ENCODE results near the gene OR6C65.
"Not testable (repeated sequence)": the region's sequence is repeated elsewhere in the genome, so short reads cannot be mapped to it uniquely, and the experiment has no call there.

OR6C65 gene

DNA sequence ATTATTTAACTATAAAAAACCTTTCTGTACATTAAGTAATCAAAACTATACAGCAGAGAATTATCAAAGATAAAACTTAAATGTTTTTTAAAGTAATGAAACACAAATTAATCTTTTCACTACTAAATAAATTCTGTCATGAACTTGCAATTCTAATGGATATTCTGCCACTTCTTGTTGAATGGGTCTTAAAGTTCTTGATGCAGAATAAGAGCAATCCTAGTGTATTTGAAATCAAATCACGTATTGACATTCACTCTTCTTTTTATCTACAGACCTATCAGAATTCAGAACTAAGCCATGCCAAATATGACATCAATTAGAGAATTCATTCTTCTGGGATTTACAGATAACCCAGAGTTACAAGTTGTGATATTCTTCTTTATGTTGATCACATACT is at the start of gene OR6C65:
OR6C65 (plus strand) TSS at position 301 of the 400 bp plus-strand sequence; CDS start at position 301, 0 bp downstream.
- CTCF ChIA-PET, result no interaction called here
- Mint-ChIP-seq H3K9me3 (no peaks in the 10 kb centered on the region), H3K4me3 (no peak within 1 kb of the TSS), H3K27ac (no peak within 1 kb of the TSS), H3K4me1 (no peaks in the 10 kb centered on the region), H3K36me3 (no peaks in the 10 kb centered on the region), H3K27me3 (no peaks in the 10 kb centered on the region)
- no peak for DNase-seq

DNA sequence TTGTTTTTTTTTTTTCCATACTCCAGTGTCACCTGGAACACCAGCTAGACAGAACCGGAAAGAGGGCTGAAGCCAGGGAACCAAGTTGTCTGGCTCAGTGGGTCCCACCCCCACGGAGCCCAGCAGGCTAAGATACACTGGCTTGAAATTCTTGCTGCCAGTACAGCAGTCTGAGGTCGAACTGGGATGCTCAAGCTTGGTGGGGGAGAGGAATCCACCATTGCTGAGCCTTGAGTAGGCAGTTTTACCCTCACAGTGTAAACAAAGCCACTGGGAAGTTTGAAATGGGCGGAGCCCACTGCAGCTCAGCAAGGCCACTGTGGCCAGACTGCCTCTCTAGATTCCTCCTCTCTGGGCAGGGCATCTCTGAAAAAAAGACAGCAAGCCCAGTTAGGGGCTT is 45.0 kb upstream of the OR6C65 start:
- H3K9me3 Mint-ChIP-seq, CTCF ChIA-PET, DNase-seq, H3K36me3 Mint-ChIP-seq, H3K27me3 Mint-ChIP-seq, H3K27ac Mint-ChIP-seq, H3K4me1 Mint-ChIP-seq, H3K4me3 Mint-ChIP-seq: not testable (repeated sequence)

- Mint-ChIP-seq H3K9me3 (no peaks in the 10 kb centered on the region), H3K27ac (no peak within 1 kb of the TSS), H3K4me1 (no peaks in the 10 kb centered on the region), H3K27me3 (no peaks in the 10 kb centered on the region), H3K4me3 (no peak within 1 kb of the TSS), H3K36me3 (no peaks in the 10 kb centered on the region)
- CTCF ChIA-PET, result no interaction called here
- no peak for DNase-seq
Measured at GRCh38 chr12:55362675-55363074, 37.7 kb upstream of the OR6C65 start, which contains the start of gene OR6C75. TSS of gene OR6C75 (plus strand) at chr12:55362975. CDS start at chr12:55365111, 2,136 bp downstream.

GRCh38 chr12:55365086-55365485 is 35.2 kb upstream of the OR6C65 start:
- CTCF ChIA-PET, result no interaction called here
- H3K36me3 Mint-ChIP-seq, result no peaks in the 10 kb centered on the region
- H3K27ac Mint-ChIP-seq, result no peak overlapping the region
- H3K27me3 Mint-ChIP-seq, result no peaks in the 10 kb centered on the region
- H3K4me1 Mint-ChIP-seq, result no peaks in the 10 kb centered on the region
- no peaks in the 10 kb centered on the region for H3K9me3 Mint-ChIP-seq
- no peak for DNase-seq
- no peak overlapping the region for H3K4me3 Mint-ChIP-seq

- peaks cover 4% of the 10 kb centered on the region for H3K27me3 Mint-ChIP-seq
- no peak for DNase-seq
- no peaks in the 10 kb centered on the region for H3K36me3 Mint-ChIP-seq
- H3K4me1 Mint-ChIP-seq, result no peaks in the 10 kb centered on the region
- H3K4me3 Mint-ChIP-seq, result no peak overlapping the region
- no peak overlapping the region for H3K27ac Mint-ChIP-seq
- CTCF ChIA-PET, result no interaction called here
- no peaks in the 10 kb centered on the region for H3K9me3 Mint-ChIP-seq
Measured at GRCh38 chr12:55372521-55372920, 27.8 kb upstream of the OR6C65 start.

DNA sequence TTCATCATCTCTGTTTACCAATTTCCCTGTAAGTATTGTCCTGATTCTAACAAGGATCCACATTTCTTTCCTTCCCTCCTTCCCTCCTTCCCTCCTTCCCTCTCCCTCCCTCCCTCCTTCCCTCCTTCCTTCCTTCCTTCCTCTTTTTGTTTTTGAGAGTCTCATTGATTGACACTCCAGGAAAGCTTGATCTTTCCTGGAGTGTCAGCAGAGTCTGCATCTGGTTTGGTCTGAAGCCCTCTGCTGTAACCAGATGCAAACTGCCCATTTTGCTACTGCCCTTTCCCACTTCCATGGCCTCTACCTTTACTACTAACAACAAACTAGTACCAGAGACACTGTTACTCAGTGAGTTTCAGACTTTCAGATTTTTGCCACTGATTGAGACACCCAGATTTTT is 14.4 kb upstream of the OR6C65 start:
- no peaks in the 10 kb centered on the region for H3K27me3 Mint-ChIP-seq
- CTCF ChIA-PET, result no interaction called here
- no peaks in the 10 kb centered on the region for H3K9me3 Mint-ChIP-seq
- H3K36me3 Mint-ChIP-seq, result no peaks in the 10 kb centered on the region
- H3K4me3 Mint-ChIP-seq, result no peak overlapping the region
- H3K4me1 Mint-ChIP-seq, result no peaks in the 10 kb centered on the region
- no peak overlapping the region for H3K27ac Mint-ChIP-seq
- no peak for DNase-seq

- H3K27ac Mint-ChIP-seq, result no peak overlapping the region
- CTCF ChIA-PET, result no interaction called here
- DNase-seq, result no peak
- no peaks in the 10 kb centered on the region for H3K36me3 Mint-ChIP-seq
- H3K4me3 Mint-ChIP-seq, result no peak overlapping the region
- H3K4me1 Mint-ChIP-seq, result no peaks in the 10 kb centered on the region
- H3K27me3 Mint-ChIP-seq, result peaks cover 4% of the 10 kb centered on the region
- H3K9me3 Mint-ChIP-seq, result no peaks in the 10 kb centered on the region
Measured at GRCh38 chr12:55392032-55392795, 8.1 kb upstream of the OR6C65 start.

DNA sequence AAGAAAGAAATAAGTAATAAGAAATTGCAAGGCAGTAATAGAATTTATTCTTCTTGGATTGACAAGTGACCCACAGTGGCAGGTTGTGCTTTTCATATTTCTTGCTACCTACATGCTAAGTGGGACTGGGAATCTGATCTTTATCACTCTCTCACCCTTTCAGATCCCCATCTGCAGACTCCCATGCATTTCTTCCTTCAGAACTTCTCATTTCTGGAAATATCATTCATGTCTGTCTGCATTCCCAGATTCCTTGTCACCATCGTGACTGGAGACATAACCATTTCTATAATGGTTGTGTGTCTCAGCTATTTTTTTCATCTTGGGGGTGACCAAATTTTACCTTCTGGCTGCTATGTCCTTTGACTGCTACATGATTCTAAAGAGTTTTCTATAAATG is 4.0 kb upstream of the OR6C65 start:
- no peaks in the 10 kb centered on the region for H3K9me3 Mint-ChIP-seq
- H3K4me1 Mint-ChIP-seq, result no peaks in the 10 kb centered on the region
- no peak overlapping the region for H3K4me3 Mint-ChIP-seq
- DNase-seq, result no peak
- peaks cover 4% of the 10 kb centered on the region for H3K27me3 Mint-ChIP-seq
- H3K27ac Mint-ChIP-seq, result no peak overlapping the region
- H3K36me3 Mint-ChIP-seq, result no peaks in the 10 kb centered on the region
- CTCF ChIA-PET, result no interaction called here

DNA sequence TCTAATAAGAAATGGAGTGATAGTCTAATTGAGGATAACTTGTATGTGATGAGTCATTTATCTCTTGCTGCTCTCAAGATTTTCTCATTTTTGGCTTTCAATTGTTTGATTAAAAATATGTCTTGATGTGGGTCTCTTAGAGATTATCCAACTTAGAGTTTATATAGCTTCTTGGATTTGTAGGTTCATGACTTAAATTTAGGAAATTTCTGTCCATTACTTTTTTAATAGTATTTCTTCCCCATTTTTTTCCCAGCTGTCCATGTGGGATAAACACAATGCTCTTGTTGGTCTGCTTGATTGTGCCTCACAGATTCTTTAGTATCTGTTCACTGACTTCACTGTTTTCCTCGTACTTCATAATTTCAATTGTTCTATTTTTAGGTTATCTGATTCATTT is 7.5 kb downstream of the OR6C65 start:
- no peaks in the 10 kb centered on the region for H3K9me3 Mint-ChIP-seq
- no peaks in the 10 kb centered on the region for H3K4me1 Mint-ChIP-seq
- H3K36me3 Mint-ChIP-seq, result no peaks in the 10 kb centered on the region
- H3K27ac Mint-ChIP-seq, result no peak overlapping the region
- peaks cover 10% of the 10 kb centered on the region for H3K27me3 Mint-ChIP-seq
- CTCF ChIA-PET, result no interaction called here
- no peak for DNase-seq
- no peak overlapping the region for H3K4me3 Mint-ChIP-seq

DNA sequence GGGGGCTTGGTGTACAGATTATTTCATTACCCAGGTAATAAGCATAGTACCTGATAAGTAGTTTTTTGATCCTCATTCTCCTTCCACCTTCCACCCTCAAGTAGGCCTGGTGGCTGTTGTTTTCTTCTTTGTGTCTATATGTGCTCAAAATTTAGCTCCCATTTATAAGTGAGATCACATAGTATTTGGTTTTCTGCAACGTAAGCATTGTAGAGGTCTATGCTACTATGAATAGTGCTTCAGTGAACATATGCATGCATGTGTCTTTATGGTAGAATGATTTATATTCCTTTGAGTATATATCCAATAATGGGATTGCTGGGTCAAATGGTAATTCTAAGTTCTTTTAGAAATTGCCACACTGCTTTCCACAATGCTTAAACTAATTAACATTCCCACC is 8.8 kb downstream of the OR6C65 start:
- H3K27ac Mint-ChIP-seq, DNase-seq, H3K36me3 Mint-ChIP-seq, CTCF ChIA-PET, H3K9me3 Mint-ChIP-seq, H3K4me1 Mint-ChIP-seq, H3K4me3 Mint-ChIP-seq: not testable (repeated sequence)
- peaks cover 13% of the 10 kb centered on the region for H3K27me3 Mint-ChIP-seq

GRCh38 chr12:55412138-55412537 is 11.8 kb downstream of the OR6C65 start:
- CTCF ChIA-PET, H3K4me1 Mint-ChIP-seq, H3K36me3 Mint-ChIP-seq, H3K27ac Mint-ChIP-seq, H3K9me3 Mint-ChIP-seq, DNase-seq, H3K4me3 Mint-ChIP-seq: not testable (repeated sequence)
- peaks cover 27% of the 10 kb centered on the region for H3K27me3 Mint-ChIP-seq

GRCh38 chr12:55413498-55414388 is 13.4 kb downstream of the OR6C65 start:
- H3K27ac Mint-ChIP-seq, DNase-seq, H3K36me3 Mint-ChIP-seq, H3K9me3 Mint-ChIP-seq, H3K4me3 Mint-ChIP-seq, H3K4me1 Mint-ChIP-seq, CTCF ChIA-PET: not testable (repeated sequence)
- peaks cover 27% of the 10 kb centered on the region for H3K27me3 Mint-ChIP-seq

DNA sequence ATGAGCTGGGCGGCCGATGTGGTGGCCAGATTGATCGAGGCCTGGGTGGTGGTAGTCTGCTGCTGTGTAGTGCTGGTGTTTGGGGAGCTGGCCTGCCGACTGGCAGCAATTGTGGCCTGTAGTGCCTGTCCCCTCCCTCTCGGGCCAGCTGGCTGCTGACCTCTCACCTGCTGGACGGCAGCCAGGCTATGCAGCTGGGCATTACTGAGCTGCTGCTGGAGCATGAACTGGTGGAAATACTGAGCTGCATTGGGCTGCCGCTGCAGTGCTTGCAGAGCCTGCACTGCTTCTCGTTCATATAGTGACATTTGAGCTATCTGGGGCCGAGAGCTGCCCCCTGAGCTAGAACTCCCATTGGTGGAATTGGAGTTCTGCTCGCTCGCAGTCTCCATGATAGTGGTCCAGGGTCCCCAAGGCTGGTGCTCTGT is 14.1 kb downstream of the OR6C65 start:
- CTCF ChIA-PET, H3K27ac Mint-ChIP-seq, H3K4me1 Mint-ChIP-seq, DNase-seq, H3K9me3 Mint-ChIP-seq, H3K36me3 Mint-ChIP-seq, H3K4me3 Mint-ChIP-seq: not testable (repeated sequence)
- peaks cover 27% of the 10 kb centered on the region for H3K27me3 Mint-ChIP-seq

DNA sequence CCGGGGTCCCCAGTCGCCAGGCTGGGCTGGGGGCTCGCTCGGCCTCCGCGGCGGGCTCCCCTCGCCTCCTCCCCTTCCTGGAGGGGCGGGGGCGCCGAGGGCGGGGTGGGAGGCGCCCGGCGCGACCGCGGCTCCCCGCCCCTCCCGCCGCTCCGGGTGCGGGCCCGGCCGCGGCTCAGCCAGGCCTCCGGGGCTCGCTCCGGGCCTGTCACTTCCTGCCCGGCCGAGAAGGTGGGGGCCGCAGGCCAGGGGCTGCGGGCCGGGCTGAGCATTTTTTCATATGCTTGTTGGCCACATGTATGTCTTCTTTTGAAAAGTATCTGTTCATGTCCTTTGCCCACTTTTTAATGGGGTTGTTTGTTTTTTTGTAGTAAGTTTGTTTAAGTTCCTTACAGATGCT is 14.6 kb downstream of the OR6C65 start:
- H3K27me3 Mint-ChIP-seq, result peaks cover 27% of the 10 kb centered on the region
- H3K4me3 Mint-ChIP-seq, H3K36me3 Mint-ChIP-seq, H3K4me1 Mint-ChIP-seq, CTCF ChIA-PET, DNase-seq, H3K9me3 Mint-ChIP-seq, H3K27ac Mint-ChIP-seq: not testable (repeated sequence)

DNA sequence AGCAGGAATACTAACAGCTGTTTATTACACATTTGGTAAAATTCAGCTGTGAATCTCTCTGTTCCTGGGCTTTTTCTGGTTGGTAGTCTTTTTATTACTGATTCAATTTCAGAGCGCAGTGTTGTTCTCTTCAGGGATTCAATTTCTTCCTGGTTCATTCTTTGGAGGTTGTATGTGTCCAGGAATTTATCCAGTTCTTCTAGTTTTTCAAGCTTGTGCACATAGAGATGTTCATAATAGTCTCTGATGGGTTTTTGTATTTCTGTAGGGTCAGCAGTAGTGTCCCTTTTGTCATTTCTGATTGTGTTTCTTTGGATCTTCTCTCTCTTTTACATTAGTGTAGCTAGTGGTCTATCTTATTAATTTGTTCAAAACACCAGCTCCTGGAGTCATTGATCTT is 16.6 kb downstream of the OR6C65 start:
- no peaks in the 10 kb centered on the region for H3K9me3 Mint-ChIP-seq
- peaks cover 26% of the 10 kb centered on the region for H3K27me3 Mint-ChIP-seq
- no peaks in the 10 kb centered on the region for H3K36me3 Mint-ChIP-seq
- H3K27ac Mint-ChIP-seq, result no peak overlapping the region
- DNase-seq, result no peak
- CTCF ChIA-PET, result no interaction called here
- no peak overlapping the region for H3K4me3 Mint-ChIP-seq
- H3K4me1 Mint-ChIP-seq, result no peaks in the 10 kb centered on the region

All from activated naive CD4-positive, alpha-beta T cell treated with anti-CD3 and anti-CD28 coated beads, Interleukin-2, amount 10 ng/mL, durations not matched to agents 7 days and 5 days (primary cell).